Measurements from ENCODE around the gene MRPL1. TPM values are rescaled to one million over a fixed set of nuclear protein-coding genes. Genes with fewer than 3 reads are reported as not detected.

The MRPL1 gene
- total RNA-seq, 1 donor: 36.7 TPM

DNA sequence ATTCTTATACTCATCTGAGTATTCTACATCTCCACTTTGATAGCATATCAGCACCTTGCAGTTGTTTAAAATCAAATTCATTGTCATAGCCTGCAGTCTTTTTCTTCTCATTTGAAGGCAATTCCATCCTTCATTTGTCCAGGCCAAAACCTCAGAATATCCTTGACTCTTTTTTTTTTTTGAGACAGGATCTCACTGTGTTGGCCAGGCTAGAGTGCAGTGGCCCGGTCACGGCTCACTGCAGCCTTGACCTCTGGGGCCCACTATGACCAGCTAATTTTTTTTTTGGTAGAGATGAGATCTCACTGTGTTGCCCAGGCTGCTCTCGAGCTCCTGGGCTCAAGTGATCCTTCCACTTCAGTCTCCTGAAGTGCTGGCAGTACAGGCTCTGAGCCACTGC lies 2.6 kb downstream of the MRPL1 start:
- TF ChIP-seq, protein P1, sequence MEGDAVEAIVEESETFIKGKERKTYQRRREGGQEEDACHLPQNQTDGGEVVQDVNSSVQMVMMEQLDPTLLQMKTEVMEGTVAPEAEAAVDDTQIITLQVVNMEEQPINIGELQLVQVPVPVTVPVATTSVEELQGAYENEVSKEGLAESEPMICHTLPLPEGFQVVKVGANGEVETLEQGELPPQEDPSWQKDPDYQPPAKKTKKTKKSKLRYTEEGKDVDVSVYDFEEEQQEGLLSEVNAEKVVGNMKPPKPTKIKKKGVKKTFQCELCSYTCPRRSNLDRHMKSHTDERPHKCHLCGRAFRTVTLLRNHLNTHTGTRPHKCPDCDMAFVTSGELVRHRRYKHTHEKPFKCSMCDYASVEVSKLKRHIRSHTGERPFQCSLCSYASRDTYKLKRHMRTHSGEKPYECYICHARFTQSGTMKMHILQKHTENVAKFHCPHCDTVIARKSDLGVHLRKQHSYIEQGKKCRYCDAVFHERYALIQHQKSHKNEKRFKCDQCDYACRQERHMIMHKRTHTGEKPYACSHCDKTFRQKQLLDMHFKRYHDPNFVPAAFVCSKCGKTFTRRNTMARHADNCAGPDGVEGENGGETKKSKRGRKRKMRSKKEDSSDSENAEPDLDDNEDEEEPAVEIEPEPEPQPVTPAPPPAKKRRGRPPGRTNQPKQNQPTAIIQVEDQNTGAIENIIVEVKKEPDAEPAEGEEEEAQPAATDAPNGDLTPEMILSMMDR (IDR thresholded peaks at IDR 0.05; ENCODE audit: insufficient read depth, low read length): no peak
- DNase-seq (ENCODE audit: low read depth): no peak
- no peak overlapping the region for H3K4me3 ChIP-seq (ENCODE audit: low read depth, low read length)

DNA sequence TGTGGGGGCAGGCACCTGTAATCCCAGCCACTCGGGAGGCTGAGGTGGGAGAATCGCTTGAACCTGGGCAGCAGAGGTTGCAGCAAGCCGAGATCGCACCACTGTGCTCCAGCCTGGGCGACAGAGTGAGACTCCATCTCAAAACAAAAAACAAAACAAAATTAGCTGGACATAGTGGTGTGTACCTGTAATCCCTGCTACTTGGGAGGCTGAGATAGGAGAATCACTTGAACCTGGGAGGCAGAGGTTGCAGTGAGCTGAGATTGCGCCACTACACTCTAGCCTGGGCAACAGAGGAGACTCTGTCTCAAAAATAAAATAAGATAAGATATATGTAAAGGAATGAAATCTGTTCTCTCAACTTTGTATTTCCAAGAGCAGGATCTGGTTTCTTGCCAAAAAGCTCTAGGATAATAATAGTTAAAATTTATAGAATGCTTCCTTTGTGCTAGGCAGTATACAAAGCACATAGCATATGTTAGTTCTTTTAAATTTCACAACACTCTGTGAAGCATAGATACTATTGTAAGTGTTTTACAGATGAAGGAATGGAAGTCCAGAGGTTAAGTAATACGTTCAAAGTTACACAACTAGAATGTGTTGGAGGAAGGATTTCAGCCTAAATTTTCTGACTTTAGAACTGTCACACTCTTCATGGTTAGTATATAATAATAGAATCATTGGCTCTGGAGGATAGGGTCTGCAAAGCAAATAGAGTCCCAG lies 10.3 kb downstream of the MRPL1 start:
- H3K4me3 ChIP-seq (ENCODE audit: low read depth, low read length): no peak overlapping the region
- no peak for DNase-seq (ENCODE audit: low read depth)
- TF ChIP-seq, protein P1 (IDR thresholded peaks at IDR 0.05; ENCODE audit: insufficient read depth, low read length): no peak

DNA sequence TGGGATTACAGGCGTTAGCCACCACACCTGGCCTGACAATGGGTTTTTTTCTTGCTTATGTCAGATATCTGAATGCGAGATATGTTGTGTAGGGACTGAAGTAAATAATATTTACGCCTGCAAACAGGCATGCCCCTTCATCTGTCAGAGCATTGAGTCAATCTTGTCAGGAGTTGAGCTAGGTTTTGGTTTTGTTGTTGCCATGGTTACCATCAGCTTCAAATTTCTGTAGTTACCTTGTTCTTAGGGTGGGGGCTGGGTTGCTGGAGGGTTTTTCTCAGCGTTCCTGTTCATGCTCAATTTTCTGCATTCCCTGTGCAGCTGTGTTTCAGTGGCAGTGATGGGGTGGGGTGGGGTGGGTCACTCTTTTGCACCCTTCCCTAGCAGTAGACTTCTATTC lies 14.5 kb downstream of the MRPL1 start:
- TF ChIP-seq, protein P1 (IDR thresholded peaks at IDR 0.05; ENCODE audit: insufficient read depth, low read length): no peak
- DNase-seq (ENCODE audit: low read depth): no peak
- no peak overlapping the region for H3K4me3 ChIP-seq (ENCODE audit: low read depth, low read length)

DNA sequence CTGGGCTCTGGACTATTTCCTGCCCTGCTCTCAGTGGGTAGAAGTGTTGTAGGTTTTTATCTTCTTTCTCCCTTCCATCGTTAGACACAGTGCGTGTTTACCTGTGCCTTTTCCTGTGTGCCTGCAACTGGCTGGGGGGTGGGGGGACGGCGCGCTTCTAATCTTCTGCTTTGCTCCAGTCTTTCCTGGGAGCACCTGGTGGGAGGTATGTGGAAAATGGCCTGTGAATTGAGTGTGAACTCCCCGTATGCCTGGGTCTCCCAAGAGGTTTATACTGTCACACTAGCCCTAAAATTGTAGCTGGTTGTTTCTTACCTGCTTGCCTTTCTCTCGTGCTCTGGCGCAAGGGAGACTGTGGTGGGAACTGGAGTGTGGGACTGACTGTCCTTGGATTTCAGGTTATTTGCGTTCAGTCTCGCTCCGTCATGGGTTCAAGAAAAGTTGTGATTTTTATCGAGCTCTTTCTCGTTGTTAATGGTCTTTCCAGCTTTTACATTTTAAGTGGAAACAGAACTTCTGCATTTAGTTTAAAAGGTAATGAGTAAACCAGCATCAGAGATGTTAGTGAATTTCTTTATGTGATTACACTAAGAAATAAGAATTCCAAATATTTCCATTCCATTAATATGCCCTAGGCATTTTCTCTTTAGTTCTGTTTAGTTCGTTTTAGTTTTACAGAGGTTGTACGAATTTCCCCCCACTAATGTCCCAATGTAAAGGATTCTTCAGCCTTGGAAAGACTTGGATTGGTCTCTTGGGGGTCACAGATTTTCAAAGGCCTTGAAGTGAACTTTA lies 15.3 kb downstream of the MRPL1 start:
- no peak overlapping the region for H3K4me3 ChIP-seq (ENCODE audit: low read depth, low read length)
- no peak for DNase-seq (ENCODE audit: low read depth)
- TF ChIP-seq, protein P1 (IDR thresholded peaks at IDR 0.05; ENCODE audit: insufficient read depth, low read length): no peak

DNA sequence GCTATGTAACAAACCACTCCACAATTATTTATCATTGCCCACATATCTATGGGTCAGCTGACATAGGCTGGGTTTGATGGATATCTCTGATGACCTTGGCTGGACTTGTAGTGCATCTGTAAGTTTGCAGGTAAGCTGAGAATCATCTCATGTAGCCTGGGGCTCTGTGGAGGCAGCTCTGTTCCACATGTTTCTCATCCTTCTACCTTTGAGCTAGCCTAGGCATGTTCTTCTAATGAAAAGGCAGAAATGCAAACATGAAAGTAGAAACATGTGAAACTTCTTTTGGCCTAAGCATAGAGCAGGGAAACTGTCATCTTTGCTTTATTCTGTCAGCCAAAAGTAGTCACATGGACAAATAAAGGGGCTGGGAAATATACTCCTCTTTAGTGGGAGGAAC lies 18.2 kb downstream of the MRPL1 start:
- H3K4me3 ChIP-seq (ENCODE audit: low read depth, low read length): no peak overlapping the region
- DNase-seq (ENCODE audit: low read depth): no peak
- TF ChIP-seq, protein P1 (IDR thresholded peaks at IDR 0.05; ENCODE audit: insufficient read depth, low read length): no peak

DNA sequence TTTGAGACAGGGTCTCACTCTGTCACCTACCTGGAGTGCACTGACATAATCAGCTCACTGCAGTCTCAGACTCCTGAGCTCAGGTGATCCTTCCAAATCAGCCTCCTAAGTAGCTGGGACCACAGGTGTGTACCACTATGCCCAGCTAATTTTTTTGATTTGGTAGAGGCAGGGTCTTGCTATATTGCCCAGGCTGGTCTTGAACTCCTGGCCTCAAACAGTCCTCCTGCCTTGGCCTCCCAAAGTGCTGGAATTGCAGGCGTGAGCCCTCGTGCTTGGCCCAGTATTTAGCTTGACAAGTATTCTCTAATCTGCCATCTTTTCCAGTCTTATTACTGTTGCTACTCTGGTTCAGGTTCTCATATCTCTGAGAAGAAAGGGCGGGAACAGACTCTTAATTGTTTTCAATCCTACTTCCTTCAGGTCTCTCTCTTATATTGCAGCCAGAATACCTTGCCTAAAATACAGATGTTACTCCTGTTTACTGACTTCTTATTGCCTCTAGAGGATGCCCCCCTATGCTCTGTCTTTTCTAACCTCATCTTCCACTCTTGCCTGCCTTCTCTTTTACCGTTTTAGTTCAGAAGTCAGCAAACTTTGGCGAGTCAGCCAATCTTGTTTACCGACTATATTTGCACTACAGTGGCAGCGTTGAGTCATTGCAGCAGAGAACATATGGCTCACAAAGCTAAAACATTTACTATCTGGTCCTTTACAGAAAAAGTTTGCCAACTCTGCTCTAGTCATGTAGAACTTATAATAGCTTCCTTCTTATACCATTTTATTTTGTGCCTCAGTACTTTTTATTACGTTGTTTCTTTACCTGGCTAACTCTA lies 19.0 kb downstream of the MRPL1 start:
- DNase-seq (ENCODE audit: low read depth): no peak
- TF ChIP-seq, protein P1 (IDR thresholded peaks at IDR 0.05; ENCODE audit: insufficient read depth, low read length): no peak
- H3K4me3 ChIP-seq (ENCODE audit: low read depth, low read length): no peak overlapping the region

All from fibroblast of the aortic adventitia (primary cell).